ENCODE data around the gene ITFG1.
A peak's percentile ranks its signal among the peaks of the same experiment; 100 is the strongest.

ITFG1 gene

GRCh38 chr16:47492428-47493377 is 31.8 kb upstream of the ITFG1 start:
- H3K36me3 ChIP-seq (ENCODE audit: control insufficient read depth in 2 of 2, insufficient read depth in 1 of 2, low read length in 2 of 2): peaks cover 0 to 3% of the 10 kb centered on the region in 2 experiments; a peak in 1 of 3 replicates
- H3K9me3 ChIP-seq (ENCODE audit: control insufficient read depth, insufficient read depth, low read depth, low read length): no peaks in the 10 kb centered on the region
- H3K4me3 ChIP-seq (ENCODE audit: low read depth, low read length): no peak overlapping the region
- no peak overlapping the region for H3K27ac ChIP-seq (ENCODE audit: extremely low read depth, low read depth, low read length)
- ChIA-PET POLR2A (no interaction called here), CTCF (interaction anchor here (0.5 kb wide), 1 partner anchor 260 kb away, joined by 3 read pairs; no protein-coding TSS in a partner anchor)
- TF ChIP-seq TRIM28 (IDR thresholded peaks at IDR 0.05; ENCODE audit: borderline replicate concordance, low read length) (0 out of 2 replicates have a peak, but pooled peaks have one; percentile 26), GLI2 (tag by site-specific recombination; IDR thresholded peaks at IDR 0.05; ENCODE audit: borderline replicate concordance, low read depth) (no peak), PRDM4 (tag by site-specific recombination; IDR thresholded peaks at IDR 0.05) (no peak)
- peaks cover 3% of the 10 kb centered on the region; the same call in 1 of the 2 replicates for H3K4me1 ChIP-seq (ENCODE audit: control insufficient read depth, insufficient read depth, low read length)

GRCh38 chr16:47492036-47492427 is 31.2 kb upstream of the ITFG1 start:
- Histone ChIP-seq H3K27ac (ENCODE audit: extremely low read depth, low read depth, low read length) (no peak overlapping the region), H3K4me3 (ENCODE audit: low read depth, low read length) (no peak overlapping the region), H3K9me3 (ENCODE audit: control insufficient read depth, insufficient read depth, low read depth, low read length) (no peaks in the 10 kb centered on the region), H3K4me1 (ENCODE audit: control insufficient read depth, insufficient read depth, low read length) (peaks cover 3% of the 10 kb centered on the region; the same call in 1 of the 2 replicates), H3K36me3 (ENCODE audit: control insufficient read depth in 2 of 2, insufficient read depth in 1 of 2, low read length in 2 of 2) (no peaks in the 10 kb centered on the region)
- ChIA-PET CTCF (no interaction called here), POLR2A (no interaction called here)
- TF ChIP-seq ZNF138 (tag by site-specific recombination; IDR thresholded peaks at IDR 0.05; ENCODE audit: borderline replicate concordance): no peak
- no peak for TF ChIP-seq SP7 (tag by site-specific recombination; IDR thresholded peaks at IDR 0.05)
- no peak for TF ChIP-seq ZNF423 (tag by site-specific recombination; IDR thresholded peaks at IDR 0.05)
- TF ChIP-seq ZNF514 (tag by site-specific recombination; IDR thresholded peaks at IDR 0.05): no peak
- no peak for TF ChIP-seq CTCF (tag by site-specific recombination; IDR thresholded peaks at IDR 0.05)
- no peak for TF ChIP-seq YY1 (tag by site-specific recombination; IDR thresholded peaks at IDR 0.05)

- Histone ChIP-seq H3K36me3 (ENCODE audit: control insufficient read depth in 2 of 2, insufficient read depth in 1 of 2, low read length in 2 of 2) (no peaks in the 10 kb centered on the region), H3K4me1 (ENCODE audit: control insufficient read depth, insufficient read depth, low read length) (peaks cover 3% of the 10 kb centered on the region; the same call in 1 of the 2 replicates), H3K9me3 (ENCODE audit: control insufficient read depth, insufficient read depth, low read depth, low read length) (no peaks in the 10 kb centered on the region), H3K27ac (ENCODE audit: extremely low read depth, low read depth, low read length) (no peak overlapping the region), H3K4me3 (ENCODE audit: low read depth, low read length) (no peak overlapping the region)
- POLR2A ChIA-PET: no interaction called here
- CTCF ChIA-PET: no interaction called here
- TF ChIP-seq SETDB1 (IDR thresholded peaks at IDR 0.05; ENCODE audit: insufficient read length, low read length) (peak; percentile 77), ZNF692 (tag by site-specific recombination; IDR thresholded peaks at IDR 0.05) (no peak)
Observed at GRCh38 chr16:47490471-47490870, 29.6 kb upstream of the ITFG1 start.

All from HEK293 (cell line).